Neural progenitor cell (in vitro differentiated cells): ENCODE measurements around the gene LMO2.

Experiments
- EZH2phosphoT487 ChIP-seq: fragments of 200-600 bp; sonication (generic); IDR thresholded peaks from 2 replicates; pipeline ENCODE4 v1.6.1; 2017; ENCODE audit warnings: antibody characterized with exemption
- TF ChIP-seq, protein P1 (sequence below): fragments of 200-600 bp; sonication (generic); IDR thresholded peaks from 2 replicates; pipeline ENCODE4 v1.5.1; 2017; ENCODE audit warnings: antibody characterized with exemption, mild to moderate bottlenecking

DNA sequence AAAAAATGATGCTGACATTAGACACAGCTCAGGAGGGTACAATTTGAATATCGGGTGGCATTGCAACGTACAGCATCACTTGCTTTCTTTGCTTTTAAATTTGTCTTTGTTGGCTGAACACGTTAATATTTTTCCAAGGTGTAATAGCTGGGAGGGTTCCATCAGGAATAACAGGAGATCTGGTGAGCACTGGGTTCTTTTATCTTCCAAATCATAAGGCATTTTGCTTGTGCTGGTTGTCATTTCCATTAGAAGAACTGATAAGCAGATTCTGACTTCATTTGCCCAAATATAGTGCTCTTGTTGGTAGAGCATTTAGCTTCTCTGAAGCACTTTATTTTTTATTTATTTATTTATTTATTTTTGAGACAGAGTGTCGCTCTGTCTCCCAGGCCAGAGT is 48.9 kb downstream of the LMO2 start:
- TF ChIP-seq, protein P1, sequence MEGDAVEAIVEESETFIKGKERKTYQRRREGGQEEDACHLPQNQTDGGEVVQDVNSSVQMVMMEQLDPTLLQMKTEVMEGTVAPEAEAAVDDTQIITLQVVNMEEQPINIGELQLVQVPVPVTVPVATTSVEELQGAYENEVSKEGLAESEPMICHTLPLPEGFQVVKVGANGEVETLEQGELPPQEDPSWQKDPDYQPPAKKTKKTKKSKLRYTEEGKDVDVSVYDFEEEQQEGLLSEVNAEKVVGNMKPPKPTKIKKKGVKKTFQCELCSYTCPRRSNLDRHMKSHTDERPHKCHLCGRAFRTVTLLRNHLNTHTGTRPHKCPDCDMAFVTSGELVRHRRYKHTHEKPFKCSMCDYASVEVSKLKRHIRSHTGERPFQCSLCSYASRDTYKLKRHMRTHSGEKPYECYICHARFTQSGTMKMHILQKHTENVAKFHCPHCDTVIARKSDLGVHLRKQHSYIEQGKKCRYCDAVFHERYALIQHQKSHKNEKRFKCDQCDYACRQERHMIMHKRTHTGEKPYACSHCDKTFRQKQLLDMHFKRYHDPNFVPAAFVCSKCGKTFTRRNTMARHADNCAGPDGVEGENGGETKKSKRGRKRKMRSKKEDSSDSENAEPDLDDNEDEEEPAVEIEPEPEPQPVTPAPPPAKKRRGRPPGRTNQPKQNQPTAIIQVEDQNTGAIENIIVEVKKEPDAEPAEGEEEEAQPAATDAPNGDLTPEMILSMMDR = no peak
- TF ChIP-seq EZH2phosphoT487 = no peak
